Testis (tissue), 2 donors: Measurements from ENCODE around the gene RAPGEF5.

Experiments
- CTCF ChIP-seq, 3 experiments: fragments of 450-650 bp in 2 of 3; fragments of 200-600 bp in 1 of 3; sonication (generic) in 1 of 3; IDR thresholded peaks; one replicate each; pipeline ENCODE4 v1.5.1; 2016 to 2019; ENCODE audit warnings: antibody characterized with exemption in 3 of 3, mild to moderate bottlenecking in 2 of 3, moderate library complexity in 1 of 3
- POLR2A ChIP-seq: fragments of 450-650 bp; IDR thresholded peaks from one replicate; pipeline ENCODE4 v1.6.1; 2017; ENCODE audit warnings: antibody characterized with exemption, mild to moderate bottlenecking, moderate library complexity

GRCh38 chr7:22269963-22270362 is 87.0 kb downstream of the RAPGEF5 start:
- no peak for TF ChIP-seq CTCF (IDR thresholded peaks at IDR 0.05)
- no peak for TF ChIP-seq POLR2A
